CD4-positive, alpha-beta T cell treated with Interleukin-4 for 4 hours (primary cell): Measurements from ENCODE around the gene P3R3URF.
"Not testable (repeated sequence)": the region's sequence is repeated elsewhere in the genome, so short reads cannot be mapped to it uniquely, and the experiment has no call there.

Experiments used
- DNase-seq: peaks from one replicate; pipeline ENCODE4 v3.0.0-alpha.2; 2020

Gene P3R3URF

GRCh38 chr1:46176211-46176865 is at the start of gene P3R3URF:
P3R3URF (minus strand) TSS chr1:46176488; CDS start chr1:46176471, 17 bp downstream.
- DNase-seq = no peak

- no peak for DNase-seq
Observed at GRCh38 chr1:46224966-46225365, 48.7 kb upstream of the P3R3URF start.

DNA sequence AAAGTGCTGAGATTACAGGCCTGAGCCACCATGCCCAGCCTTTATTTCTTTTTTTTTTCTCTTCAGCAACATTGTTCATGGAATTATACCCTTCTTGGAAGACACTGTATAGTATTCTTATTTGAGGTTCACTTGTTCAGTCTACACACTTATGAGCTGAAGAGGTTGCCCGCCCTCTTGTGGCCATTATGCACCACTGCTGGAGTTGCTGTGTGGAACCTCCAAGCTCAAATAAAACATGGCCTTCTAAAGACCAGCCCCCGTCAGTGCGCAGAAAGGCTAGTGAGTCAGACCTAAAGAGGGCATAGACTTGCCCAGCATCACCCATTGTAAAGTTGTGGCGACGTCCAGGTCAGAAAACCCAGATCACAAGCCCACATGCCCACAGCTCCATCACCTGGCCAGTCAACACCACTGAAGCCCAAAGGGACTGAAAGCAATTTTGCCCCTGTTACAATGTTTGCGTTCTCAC is 47.2 kb upstream of the P3R3URF start:
- DNase-seq = peak; percentile 60

- DNase-seq = not testable (repeated sequence)
Observed at GRCh38 chr1:46223055-46223454, 46.8 kb upstream of the P3R3URF start.

DNA sequence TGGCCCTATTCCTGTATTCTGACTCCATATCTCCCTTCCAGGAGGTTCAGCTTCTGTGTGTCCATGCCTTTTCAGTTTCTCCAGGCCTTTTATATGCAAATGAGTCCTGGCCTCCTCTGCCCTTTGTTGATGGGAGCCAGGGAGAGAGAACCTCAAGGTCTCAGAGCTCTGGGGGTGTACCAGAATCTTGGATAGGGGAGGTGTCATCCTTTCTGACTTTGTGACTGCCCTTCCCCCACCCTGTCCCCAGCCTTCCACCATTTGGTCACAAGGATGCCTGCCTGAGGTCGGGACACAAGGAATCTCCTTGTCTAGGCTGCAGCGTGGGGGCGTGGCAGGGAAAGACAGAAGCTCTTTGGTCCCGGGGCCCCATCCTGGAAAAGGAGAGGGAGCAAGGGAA is 45.5 kb upstream of the P3R3URF start:
- DNase-seq = no peak

- no peak for DNase-seq
Observed at GRCh38 chr1:46220808-46221207, 44.5 kb upstream of the P3R3URF start.

GRCh38 chr1:46219551-46220520 is 43.5 kb upstream of the P3R3URF start:
- DNase-seq = no peak

DNA sequence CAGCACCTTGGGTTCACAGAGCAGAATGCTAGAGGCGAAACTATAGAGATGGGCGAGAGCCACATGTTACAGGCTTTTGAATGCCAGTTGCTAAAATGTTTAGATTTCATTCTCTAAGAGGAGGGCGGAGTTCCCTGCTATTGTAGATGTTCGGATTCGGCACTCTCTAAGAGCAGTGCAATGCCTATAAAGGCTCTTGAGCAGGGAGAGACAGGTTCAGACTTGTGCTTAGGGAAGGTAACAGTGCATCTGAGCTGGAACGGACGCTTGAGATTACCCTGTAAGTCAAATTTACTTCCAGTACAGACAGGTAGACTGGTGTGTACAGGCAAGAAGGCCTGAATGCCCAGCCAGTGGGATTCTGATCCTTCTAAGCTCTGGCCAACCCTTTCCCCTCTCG is 42.2 kb upstream of the P3R3URF start:
- DNase-seq = no peak

GRCh38 chr1:46215504-46215903 is 39.2 kb upstream of the P3R3URF start:
- DNase-seq = no peak

GRCh38 chr1:46211051-46211450 is 34.8 kb upstream of the P3R3URF start:
- no peak for DNase-seq

DNA sequence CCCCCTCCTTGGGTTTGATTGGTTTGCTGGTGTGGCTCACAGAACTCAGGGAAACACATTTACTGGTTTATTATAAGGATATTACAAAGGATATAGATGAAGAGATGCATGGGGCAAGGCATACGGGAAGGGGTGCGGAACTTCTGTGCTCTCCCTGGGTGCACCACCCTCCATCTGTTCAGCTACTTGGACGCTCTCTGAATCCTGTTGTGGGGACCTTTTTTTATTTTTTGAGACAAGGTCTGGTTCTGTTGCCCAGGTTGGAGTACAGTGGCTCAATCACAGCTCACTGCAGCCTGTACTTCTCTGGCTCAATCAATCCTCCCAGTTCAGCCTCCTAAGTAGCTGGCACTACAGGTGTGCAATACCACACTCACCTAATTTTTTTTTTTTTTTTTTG is 34.3 kb upstream of the P3R3URF start:
- no peak for DNase-seq

GRCh38 chr1:46206399-46206798 is 30.1 kb upstream of the P3R3URF start:
- DNase-seq = no peak

DNA sequence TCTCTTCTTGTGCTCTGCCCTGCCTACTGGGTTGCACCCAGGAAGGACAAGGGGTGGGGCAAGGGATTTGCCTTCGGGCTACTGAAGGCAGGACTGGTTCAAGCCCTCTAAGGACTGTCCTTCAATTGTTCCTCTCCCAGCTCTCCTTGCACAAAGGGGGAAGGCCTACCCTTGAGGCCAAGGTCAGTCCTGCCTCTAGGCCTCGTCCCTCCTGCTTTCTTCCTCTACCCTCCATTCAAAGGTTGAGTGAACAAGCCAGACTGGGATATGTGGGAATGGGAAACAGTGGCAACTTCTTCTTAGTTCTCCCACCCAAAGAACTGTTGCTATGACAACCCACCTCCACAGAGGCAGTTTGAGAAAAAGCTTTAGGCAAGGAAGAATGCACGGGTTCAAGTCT is 29.5 kb upstream of the P3R3URF start:
- no peak for DNase-seq

- no peak for DNase-seq
Observed at GRCh38 chr1:46205141-46205540, 28.9 kb upstream of the P3R3URF start.

DNA sequence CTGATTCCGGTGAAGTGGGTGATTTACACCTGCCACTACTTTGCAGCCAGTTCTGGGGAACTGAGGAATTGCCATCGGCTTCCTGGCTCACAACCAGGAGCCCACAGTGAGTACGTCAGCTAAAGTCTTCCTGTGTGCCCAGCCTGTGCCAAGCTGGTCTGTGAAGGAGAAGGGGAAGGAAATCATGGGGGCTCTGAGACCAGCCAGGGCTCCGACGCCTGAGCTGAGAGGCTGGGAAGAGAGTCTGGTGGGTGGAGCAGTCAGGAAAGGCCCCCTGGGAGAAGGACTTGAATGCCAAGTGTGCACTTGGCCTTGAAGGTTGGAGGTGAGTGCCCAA is 28.1 kb upstream of the P3R3URF start:
- DNase-seq = no peak

GRCh38 chr1:46203738-46204405 is 27.6 kb upstream of the P3R3URF start:
- no peak for DNase-seq

DNA sequence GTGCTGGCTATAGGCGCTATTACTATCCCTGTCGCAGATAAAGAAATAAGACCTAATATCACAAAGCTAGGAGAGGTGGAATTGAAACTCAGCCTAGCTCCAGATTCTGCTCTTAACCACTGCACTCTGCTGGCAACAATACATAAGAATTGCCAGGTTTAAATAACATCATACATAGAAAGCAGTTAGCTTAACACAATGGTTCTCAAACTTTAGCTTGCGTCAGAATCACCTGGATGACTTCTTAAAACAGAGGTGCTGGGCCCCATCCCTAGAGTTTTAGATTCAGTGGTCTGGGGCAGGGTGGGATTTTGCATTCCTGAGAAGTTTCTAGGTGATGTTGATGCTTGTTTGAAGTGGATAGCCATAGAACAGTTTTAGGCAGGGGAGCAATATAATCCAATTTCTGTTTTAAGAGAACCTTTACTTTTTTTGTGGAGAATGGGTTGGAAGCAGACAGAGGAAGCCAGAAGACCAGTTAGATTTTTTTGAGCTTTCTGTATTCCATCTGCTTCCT is 23.0 kb upstream of the P3R3URF start:
- no peak for DNase-seq

DNA sequence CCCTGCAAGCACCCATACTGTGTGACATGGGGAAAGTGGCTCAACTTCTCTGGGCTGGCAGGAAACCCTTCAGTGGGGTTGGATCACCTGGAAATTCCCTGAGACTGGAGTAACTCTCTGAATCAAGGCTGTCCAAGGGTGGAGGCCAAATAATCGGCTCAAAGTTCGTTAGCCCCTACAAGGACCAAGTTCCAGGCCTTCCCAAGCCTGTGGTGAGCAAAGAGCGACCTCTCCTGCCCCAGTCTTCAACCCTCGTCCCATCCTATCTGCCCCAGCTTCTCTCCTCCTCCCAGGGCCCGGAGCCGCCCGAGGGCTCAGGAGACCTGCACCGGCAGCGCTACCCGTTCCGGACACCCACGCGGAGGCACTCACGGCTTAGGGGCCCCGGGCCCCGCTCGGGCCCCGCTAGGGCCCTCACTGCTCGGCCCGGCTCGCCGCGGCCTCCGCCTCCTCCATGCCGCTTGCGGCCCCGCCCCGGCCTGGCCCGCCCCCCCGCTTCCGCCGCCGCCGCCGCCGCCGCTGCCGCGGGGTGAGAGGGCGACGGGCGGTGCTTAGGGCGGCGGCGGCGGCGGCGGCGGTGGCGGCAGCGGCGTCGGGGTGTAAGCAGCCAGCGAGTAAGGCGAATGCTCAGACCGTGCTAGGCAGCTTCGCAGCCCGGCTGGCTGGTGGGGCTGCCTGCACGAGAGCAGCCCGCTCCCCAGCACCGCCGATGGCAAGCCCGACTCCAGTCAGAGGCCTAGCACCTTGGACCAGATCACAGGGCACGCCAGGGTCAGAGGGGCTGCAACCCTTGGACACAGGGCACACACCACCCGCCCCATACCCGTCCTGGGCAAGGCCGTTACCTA is 21.9 kb upstream of the P3R3URF start, which contains the start of gene POMGNT1:
Gene POMGNT1, minus strand, starts transcription at position 471 of the 848 bp plus-strand sequence. CDS start 613 bp downstream, outside the sequence.
- DNase-seq = peak; percentile 68

GRCh38 chr1:46197560-46197963 is 21.3 kb upstream of the P3R3URF start:
- DNase-seq = no peak

- DNase-seq = no peak
Observed at GRCh38 chr1:46196609-46197008, 20.3 kb upstream of the P3R3URF start.

DNA sequence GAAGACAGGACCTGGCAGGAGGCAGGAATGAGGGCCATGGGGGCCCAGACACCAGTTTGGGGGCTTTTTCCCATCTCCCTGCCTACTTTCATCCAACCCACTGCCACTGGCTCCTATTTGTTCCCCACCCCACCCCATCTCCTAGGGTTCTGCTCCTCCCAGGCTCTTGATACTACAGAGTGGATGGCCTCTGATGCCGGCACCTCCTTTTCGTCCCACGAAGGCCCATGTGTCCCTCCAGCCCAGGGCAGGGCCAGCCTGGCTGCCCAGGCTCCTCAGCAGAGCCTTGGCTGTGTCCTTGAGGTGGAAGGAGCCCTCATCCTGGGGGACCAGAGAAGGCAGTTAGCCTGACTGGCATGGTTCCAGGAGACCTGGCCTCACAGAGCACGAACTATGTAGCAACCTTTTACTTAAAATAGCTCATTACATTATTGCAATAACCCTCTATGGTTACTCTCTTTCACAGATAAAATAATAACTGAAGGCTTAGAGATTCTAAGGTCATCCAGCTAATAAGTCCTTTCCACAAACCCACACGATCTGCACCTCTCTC is 18.4 kb upstream of the P3R3URF start:
- no peak for DNase-seq
